Subcutaneous abdominal adipose tissue (tissue), 5 donors: ENCODE measurements around the gene ERC2.

Experiments used
- H3K27ac ChIP-seq: one replicate; pipeline ENCODE4 v1.7.0; 2013; ENCODE audit warnings: low read depth, mild to moderate bottlenecking, inconsistent platforms, low read length, moderate library complexity
- H3K27me3 ChIP-seq, 5 donors: one replicate each; pipeline ENCODE4 v1.7.0; 2013; ENCODE audit warnings: low read length in 5 of 5, inconsistent platforms in 1 of 5; ENCODE audit not compliant: control insufficient read depth in 5 of 5, insufficient read depth in 4 of 5
- H3K36me3 ChIP-seq, 5 donors: one replicate each; pipeline ENCODE4 v1.7.0; 2013; ENCODE audit warnings: low read length in 5 of 5; ENCODE audit not compliant: control insufficient read depth in 5 of 5, insufficient read depth in 5 of 5
- H3K4me1 ChIP-seq, 5 donors: one replicate each; pipeline ENCODE4 v1.7.0; 2013; ENCODE audit warnings: low read length in 5 of 5, mild to moderate bottlenecking in 3 of 5, moderate library complexity in 1 of 5; ENCODE audit not compliant: control insufficient read depth in 5 of 5, insufficient read depth in 5 of 5
- H3K4me3 ChIP-seq, 5 donors: one replicate each; pipeline ENCODE4 v1.7.0; 2013; ENCODE audit warnings: low read length in 5 of 5, low read depth in 1 of 5
- H3K9ac ChIP-seq, 5 donors: one replicate each; pipeline ENCODE4 v1.7.0; 2013; ENCODE audit warnings: low read length in 5 of 5, mild to moderate bottlenecking in 4 of 5, moderate library complexity in 3 of 5
- H3K9me3 ChIP-seq, 5 donors: one replicate each; pipeline ENCODE4 v1.7.0; 2013; ENCODE audit warnings: low read length in 5 of 5; ENCODE audit not compliant: control insufficient read depth in 5 of 5
- donor health status: healthy.
- donor health status: healthy.
- donor health status: healthy.
- donor health status: healthy.
- donor health status: healthy.

Gene ERC2

GRCh38 chr3:55490276-55490913 lies 977.9 kb downstream of the ERC2 start:
- Histone ChIP-seq H3K4me3 (no peak overlapping the region), H3K36me3 (no peaks in the 10 kb centered on the region), H3K27me3 (peaks cover 15 to 37% (median 23%) of the 10 kb centered on the region in 5 donors), H3K9ac (no peak overlapping the region), H3K9me3 (no peaks in the 10 kb centered on the region), H3K4me1 (peaks cover 3 to 37% (median 34%) of the 10 kb centered on the region in 5 donors), H3K27ac (no peak overlapping the region)

GRCh38 chr3:55489798-55490132 lies 978.5 kb downstream of the ERC2 start:
- Histone ChIP-seq H3K9ac (no peak overlapping the region), H3K27ac (no peak overlapping the region), H3K27me3 (peaks cover 15 to 41% (median 23%) of the 10 kb centered on the region in 5 donors), H3K9me3 (no peaks in the 10 kb centered on the region), H3K4me1 (peaks cover 3 to 42% (median 36%) of the 10 kb centered on the region in 5 donors), H3K36me3 (no peaks in the 10 kb centered on the region), H3K4me3 (no peak overlapping the region)

GRCh38 chr3:55488398-55489055 lies 979.7 kb downstream of the ERC2 start:
- no peak overlapping the region for H3K27ac ChIP-seq
- peaks cover 19 to 50% (median 28%) of the 10 kb centered on the region in 5 donors for H3K27me3 ChIP-seq
- peak overlapping the region; percentile 51 to 82 (median 71) for H3K4me3 ChIP-seq
- H3K4me1 ChIP-seq = peaks cover 3 to 45% (median 36%) of the 10 kb centered on the region in 5 donors
- H3K9me3 ChIP-seq = no peaks in the 10 kb centered on the region
- no peaks in the 10 kb centered on the region for H3K36me3 ChIP-seq
- peak overlapping the region in 2 of 5 donors; percentile 45 to 47 for H3K9ac ChIP-seq

- peak overlapping the region; percentile 10 for H3K27ac ChIP-seq
- peaks cover 24 to 57% (median 37%) of the 10 kb centered on the region in 5 donors for H3K27me3 ChIP-seq
- peaks cover 3 to 51% (median 41%) of the 10 kb centered on the region in 5 donors for H3K4me1 ChIP-seq
- H3K9ac ChIP-seq = no peak overlapping the region
- peak overlapping the region; percentile 52 to 82 (median 79) for H3K4me3 ChIP-seq
- H3K36me3 ChIP-seq = no peaks in the 10 kb centered on the region
- H3K9me3 ChIP-seq = no peaks in the 10 kb centered on the region
Measured at GRCh38 chr3:55487381-55488241, 980.7 kb downstream of the ERC2 start.

- no peaks in the 10 kb centered on the region for H3K9me3 ChIP-seq
- no peaks in the 10 kb centered on the region for H3K36me3 ChIP-seq
- peak within 1 kb of the TSS; percentile 52 to 82 (median 79) for H3K4me3 ChIP-seq
- peaks cover 27 to 62% (median 44%) of the 10 kb centered on the region in 5 donors for H3K27me3 ChIP-seq
- H3K4me1 ChIP-seq = peaks cover 3 to 58% (median 48%) of the 10 kb centered on the region in 5 donors
- peak within 1 kb of the TSS in 2 of 5 donors; percentile 20 to 35 for H3K9ac ChIP-seq
- H3K27ac ChIP-seq = peak within 1 kb of the TSS; percentile 16
Measured at GRCh38 chr3:55486857-55487380, 981.3 kb downstream of the ERC2 start, which contains the start of gene WNT5A. Gene WNT5A (minus strand): TSS chr3:55487306. CDS start chr3:55486985, 321 bp downstream.

- Histone ChIP-seq H3K9ac (peak overlapping the region in 2 of 5 donors; percentile 20 to 35), H3K4me1 (peaks cover 3 to 64% (median 54%) of the 10 kb centered on the region in 5 donors), H3K27ac (peak overlapping the region; percentile 16), H3K9me3 (no peaks in the 10 kb centered on the region), H3K27me3 (peaks cover 27 to 65% (median 49%) of the 10 kb centered on the region in 5 donors), H3K4me3 (peak overlapping the region; percentile 52 to 82 (median 71)), H3K36me3 (no peaks in the 10 kb centered on the region)
Measured at GRCh38 chr3:55486101-55486856, 982.0 kb downstream of the ERC2 start.

- H3K4me1 ChIP-seq = peaks cover 3 to 69% (median 58%) of the 10 kb centered on the region in 5 donors
- peak overlapping the region; percentile 52 to 82 (median 71) for H3K4me3 ChIP-seq
- peak overlapping the region in 2 of 5 donors; percentile 20 to 47 for H3K9ac ChIP-seq
- H3K27ac ChIP-seq = peak overlapping the region; percentile 16
- no peaks in the 10 kb centered on the region for H3K9me3 ChIP-seq
- peaks cover 31 to 66% (median 58%) of the 10 kb centered on the region in 5 donors for H3K27me3 ChIP-seq
- H3K36me3 ChIP-seq = no peaks in the 10 kb centered on the region
Measured at GRCh38 chr3:55484801-55485791, 983.2 kb downstream of the ERC2 start.

GRCh38 chr3:55484191-55484689 lies 984.0 kb downstream of the ERC2 start:
- Histone ChIP-seq H3K36me3 (no peaks in the 10 kb centered on the region), H3K9ac (no peak overlapping the region), H3K9me3 (no peaks in the 10 kb centered on the region), H3K27me3 (peaks cover 26 to 64% (median 50%) of the 10 kb centered on the region in 5 donors), H3K4me1 (peaks cover 3 to 69% (median 57%) of the 10 kb centered on the region in 5 donors), H3K27ac (no peak overlapping the region), H3K4me3 (no peak overlapping the region)
